HUES6 (cell line): ENCODE measurements around the gene ZFP69.
"Not testable (repeated sequence)": the region's sequence is repeated elsewhere in the genome, so short reads cannot be mapped to it uniquely, and the experiment has no call there.

ENCODE experiments used
- H3K27ac ChIP-seq: 2 replicates; pipeline ENCODE4 v1.7.0; 2013; ENCODE audit warnings: low read depth, mild to moderate bottlenecking, low read length, inconsistent platforms
- H3K27me3 ChIP-seq: 2 replicates; pipeline ENCODE4 v1.6.1; 2013; ENCODE audit warnings: low read length; ENCODE audit not compliant: control insufficient read depth, insufficient read depth
- H3K36me3 ChIP-seq: 2 replicates; pipeline ENCODE4 v1.6.1; 2013; ENCODE audit warnings: low read length; ENCODE audit not compliant: control insufficient read depth, insufficient read depth
- H3K4me1 ChIP-seq: 2 replicates; pipeline ENCODE4 v1.6.1; 2013; ENCODE audit warnings: low read length; ENCODE audit not compliant: control insufficient read depth, insufficient read depth
- H3K4me3 ChIP-seq: 2 replicates; pipeline ENCODE4 v1.5.1; 2013; ENCODE audit warnings: low read depth, low read length
- H3K9ac ChIP-seq: one replicate; pipeline ENCODE4 v1.6.1; 2013; ENCODE audit warnings: mild to moderate bottlenecking, low read length
- H3K9me3 ChIP-seq: 2 replicates; pipeline ENCODE4 v1.6.1; 2013; ENCODE audit warnings: low read depth, low read length; ENCODE audit not compliant: control insufficient read depth, insufficient read depth

Gene ZFP69

DNA sequence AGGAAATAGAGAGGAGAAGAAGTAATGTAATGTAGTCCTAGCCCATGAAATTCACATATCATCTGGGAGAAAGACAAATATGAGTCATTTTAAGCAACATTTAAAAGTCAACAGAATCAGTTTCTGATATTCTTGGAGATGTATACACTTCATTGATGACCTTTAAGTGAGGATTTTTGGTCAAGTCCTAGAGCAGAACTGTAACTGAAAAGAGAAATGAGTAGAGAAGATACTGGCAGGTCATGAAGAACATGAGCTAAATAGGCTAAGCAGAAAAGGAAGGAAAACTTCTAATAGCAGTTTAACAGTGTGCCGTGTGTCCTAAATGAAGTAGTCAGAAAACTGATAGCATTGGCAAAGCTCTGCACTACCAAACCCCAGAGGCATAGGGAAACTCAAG lies 22.2 kb upstream of the ZFP69 start:
- Histone ChIP-seq H3K27ac (no peak overlapping the region), H3K4me1 (peaks cover 8% of the 10 kb centered on the region; the same call in 1 of the 2 replicates), H3K9ac (no peak overlapping the region), H3K27me3 (no peaks in the 10 kb centered on the region), H3K4me3 (no peak overlapping the region), H3K9me3 (peaks cover 62% of the 10 kb centered on the region), H3K36me3 (peaks cover 56% of the 10 kb centered on the region)

DNA sequence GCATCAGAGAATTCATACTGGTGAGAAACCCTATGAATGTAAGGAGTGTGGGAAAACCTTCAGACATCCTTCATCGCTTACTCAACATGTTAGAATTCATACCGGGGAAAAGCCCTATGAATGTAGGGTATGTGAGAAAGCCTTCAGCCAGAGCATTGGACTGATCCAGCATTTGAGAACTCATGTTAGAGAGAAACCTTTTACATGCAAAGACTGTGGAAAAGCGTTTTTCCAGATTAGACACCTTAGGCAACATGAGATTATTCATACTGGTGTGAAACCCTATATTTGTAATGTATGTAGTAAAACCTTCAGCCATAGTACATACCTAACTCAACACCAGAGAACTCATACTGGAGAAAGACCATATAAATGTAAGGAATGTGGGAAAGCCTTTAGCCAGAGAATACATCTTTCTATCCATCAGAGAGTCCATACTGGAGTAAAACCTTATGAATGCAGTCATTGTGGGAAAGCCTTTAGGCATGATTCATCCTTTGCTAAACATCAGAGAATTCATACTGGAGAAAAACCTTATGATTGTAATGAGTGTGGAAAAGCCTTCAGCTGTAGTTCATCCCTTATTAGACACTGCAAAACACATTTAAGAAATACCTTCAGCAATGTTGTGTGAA lies 14.0 kb upstream of the ZFP69 start:
- Histone ChIP-seq H3K4me3 (no peak overlapping the region), H3K4me1 (no peaks in the 10 kb centered on the region), H3K9me3 (peaks cover 88% of the 10 kb centered on the region), H3K9ac (no peak overlapping the region), H3K36me3 (peaks cover 60% of the 10 kb centered on the region), H3K27ac (no peak overlapping the region), H3K27me3 (no peaks in the 10 kb centered on the region)

DNA sequence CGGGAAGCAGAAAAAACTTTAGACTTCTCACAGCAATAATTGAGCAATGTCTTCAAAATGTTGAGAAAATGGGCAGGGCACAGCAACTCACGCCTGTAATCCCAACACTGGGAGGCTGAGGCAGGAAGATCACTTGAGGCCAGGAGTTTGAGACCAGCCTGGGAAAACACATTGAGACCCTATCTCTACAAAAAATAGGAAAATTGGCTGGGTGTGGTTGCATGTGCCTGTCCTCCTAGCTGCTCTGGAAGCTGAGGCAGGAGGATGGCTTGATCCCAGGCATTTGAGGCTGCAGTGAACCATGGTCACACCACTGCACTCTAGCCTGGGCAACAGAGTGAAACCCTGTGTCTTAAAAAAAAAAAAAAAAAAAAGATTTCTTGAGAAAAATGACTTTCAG lies 7.8 kb upstream of the ZFP69 start:
- H3K9me3 ChIP-seq: peaks cover 72% of the 10 kb centered on the region

DNA sequence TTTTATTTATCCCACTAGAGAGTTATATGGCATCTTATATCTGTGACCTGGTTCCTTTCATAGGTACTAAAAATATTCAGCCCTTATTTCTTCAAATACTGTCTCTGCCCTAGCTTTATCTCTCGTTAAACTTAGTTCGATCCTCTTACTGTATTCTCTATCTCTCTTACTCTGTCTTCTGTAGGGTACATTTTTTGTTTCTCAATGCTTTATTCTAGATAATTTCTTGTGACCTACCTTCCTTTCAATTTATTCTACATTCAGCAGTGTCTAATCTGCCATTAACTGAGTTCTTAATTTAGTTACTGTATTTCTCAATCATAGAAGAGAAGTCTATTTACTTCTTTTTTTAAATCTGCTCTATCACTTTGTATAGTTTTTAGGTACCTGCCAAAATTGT lies 1.8 kb upstream of the ZFP69 start:
- Histone ChIP-seq H3K4me1 (0 out of 2 replicates have a peak, but pooled peaks cover 6% of the 10 kb centered on the region), H3K36me3 (0 out of 2 replicates have a peak, but pooled peaks cover 3% of the 10 kb centered on the region), H3K9ac (no peak overlapping the region), H3K4me3 (no peak overlapping the region), H3K9me3 (peaks cover 34% of the 10 kb centered on the region), H3K27ac (no peak overlapping the region), H3K27me3 (no peaks in the 10 kb centered on the region)

More for the DNA sequence above, 7.8 kb upstream of the ZFP69 start:
- Histone ChIP-seq H3K4me1 (no peaks in the 10 kb centered on the region), H3K4me3 (no peak overlapping the region), H3K36me3 (peaks cover 15% of the 10 kb centered on the region), H3K27ac (no peak overlapping the region), H3K27me3 (no peaks in the 10 kb centered on the region), H3K9ac (no peak overlapping the region)

DNA sequence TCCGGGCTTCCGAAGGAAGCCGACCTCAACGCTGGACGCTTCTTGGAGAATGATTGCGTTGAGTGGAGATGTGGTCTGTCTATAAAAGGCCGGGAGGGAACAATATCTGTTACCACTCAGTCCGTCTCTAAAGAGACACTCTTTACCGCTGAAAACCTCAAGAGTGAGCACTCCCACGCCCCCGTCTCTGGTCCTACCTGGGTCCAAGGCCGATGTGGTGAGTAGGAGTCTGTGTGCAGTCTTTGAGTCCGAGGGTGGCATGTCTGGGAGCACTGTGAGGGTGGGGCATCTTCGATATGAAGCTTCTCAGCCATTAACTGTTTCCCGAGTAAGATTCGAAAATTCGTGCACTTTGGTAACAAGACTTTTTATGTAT lies 576 bp downstream of the ZFP69 start:
- H3K9ac ChIP-seq: peak overlapping the region; percentile 52
- peak overlapping the region; percentile 89 for H3K4me3 ChIP-seq
- H3K4me1 ChIP-seq: 0 out of 2 replicates have a peak, but pooled peaks cover 6% of the 10 kb centered on the region

DNA sequence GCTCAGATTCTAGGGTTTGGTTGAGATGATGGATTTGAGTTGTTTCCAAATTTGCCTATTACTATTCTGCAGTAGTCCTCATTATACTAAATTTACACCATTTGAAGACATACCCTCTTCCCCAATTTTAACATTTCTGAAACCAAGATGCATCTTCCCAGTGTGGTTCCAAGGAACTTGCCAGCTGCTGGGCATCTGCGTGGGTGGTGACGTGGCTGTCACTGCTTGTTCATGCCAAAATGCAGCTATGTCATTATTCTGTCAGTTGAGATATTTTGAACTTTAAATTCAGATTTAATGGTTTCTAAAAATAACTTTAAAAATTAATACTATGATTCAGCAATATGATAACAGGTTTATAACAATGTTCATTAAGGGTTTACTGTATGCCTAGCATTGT lies 1.2 kb downstream of the ZFP69 start:
- Histone ChIP-seq H3K27me3 (no peaks in the 10 kb centered on the region), H3K4me1 (0 out of 2 replicates have a peak, but pooled peaks cover 6% of the 10 kb centered on the region), H3K9ac (no peak overlapping the region), H3K9me3 (peaks cover 17% of the 10 kb centered on the region; the same call in 1 of the 2 replicates), H3K27ac (no peak overlapping the region), H3K4me3 (peak overlapping the region; percentile 89), H3K36me3 (peaks cover 9% of the 10 kb centered on the region)

More for the DNA sequence above, 576 bp downstream of the ZFP69 start:
- no peak overlapping the region for H3K27ac ChIP-seq
- H3K9me3 ChIP-seq: peaks cover 23% of the 10 kb centered on the region
- peaks cover 8% of the 10 kb centered on the region; the same call in 1 of the 2 replicates for H3K36me3 ChIP-seq
- no peaks in the 10 kb centered on the region for H3K27me3 ChIP-seq

DNA sequence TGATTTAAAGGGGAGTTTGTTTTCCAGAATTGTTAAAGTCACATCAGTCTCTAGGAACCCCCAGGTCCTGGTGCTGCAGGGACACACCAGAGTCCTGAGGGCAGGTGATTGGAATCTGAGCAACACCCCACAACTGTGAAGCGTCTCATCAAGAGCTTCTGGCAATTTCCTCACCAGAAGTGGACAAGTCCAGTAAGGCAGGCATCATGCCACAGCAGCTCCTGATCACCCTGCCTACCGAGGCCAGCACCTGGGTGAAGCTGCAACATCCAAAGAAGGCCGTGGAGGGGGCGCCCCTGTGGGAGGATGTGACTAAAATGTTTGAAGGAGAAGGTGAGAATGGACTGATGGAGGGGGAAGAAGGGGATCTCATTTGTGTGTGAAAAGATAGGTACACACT lies 2.1 kb downstream of the ZFP69 start:
- no peak overlapping the region for H3K4me3 ChIP-seq
- no peak overlapping the region for H3K27ac ChIP-seq
- no peak overlapping the region for H3K9ac ChIP-seq
- H3K27me3 ChIP-seq: no peaks in the 10 kb centered on the region
- H3K4me1 ChIP-seq: 0 out of 2 replicates have a peak, but pooled peaks cover 6% of the 10 kb centered on the region
- peaks cover 13% of the 10 kb centered on the region; the same call in 1 of the 2 replicates for H3K9me3 ChIP-seq
- peaks cover 9% of the 10 kb centered on the region for H3K36me3 ChIP-seq

DNA sequence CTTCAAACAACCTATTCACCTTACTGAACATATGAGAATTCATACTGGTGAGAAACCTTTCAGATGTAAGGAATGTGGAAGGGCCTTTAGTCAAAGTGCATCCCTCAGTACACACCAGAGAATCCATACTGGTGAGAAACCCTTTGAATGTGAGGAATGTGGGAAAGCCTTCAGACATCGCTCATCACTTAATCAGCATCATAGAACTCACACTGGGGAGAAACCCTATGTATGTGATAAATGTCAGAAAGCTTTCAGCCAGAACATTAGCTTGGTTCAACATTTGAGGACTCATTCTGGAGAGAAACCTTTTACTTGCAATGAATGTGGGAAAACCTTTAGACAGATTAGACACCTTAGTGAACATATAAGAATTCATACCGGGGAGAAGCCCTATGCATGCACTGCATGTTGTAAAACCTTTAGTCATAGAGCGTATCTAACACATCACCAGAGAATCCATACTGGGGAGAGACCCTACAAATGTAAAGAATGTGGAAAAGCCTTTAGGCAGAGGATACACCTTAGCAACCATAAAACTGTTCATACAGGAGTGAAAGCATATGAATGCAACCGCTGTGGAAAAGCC lies 18.3 kb downstream of the ZFP69 start:
- no peak overlapping the region for H3K27ac ChIP-seq
- no peak overlapping the region for H3K9ac ChIP-seq
- no peak overlapping the region for H3K4me3 ChIP-seq
- H3K4me1 ChIP-seq: no peaks in the 10 kb centered on the region
- peaks cover 51% of the 10 kb centered on the region for H3K9me3 ChIP-seq
- peaks cover 43% of the 10 kb centered on the region for H3K36me3 ChIP-seq
- H3K27me3 ChIP-seq: no peaks in the 10 kb centered on the region

DNA sequence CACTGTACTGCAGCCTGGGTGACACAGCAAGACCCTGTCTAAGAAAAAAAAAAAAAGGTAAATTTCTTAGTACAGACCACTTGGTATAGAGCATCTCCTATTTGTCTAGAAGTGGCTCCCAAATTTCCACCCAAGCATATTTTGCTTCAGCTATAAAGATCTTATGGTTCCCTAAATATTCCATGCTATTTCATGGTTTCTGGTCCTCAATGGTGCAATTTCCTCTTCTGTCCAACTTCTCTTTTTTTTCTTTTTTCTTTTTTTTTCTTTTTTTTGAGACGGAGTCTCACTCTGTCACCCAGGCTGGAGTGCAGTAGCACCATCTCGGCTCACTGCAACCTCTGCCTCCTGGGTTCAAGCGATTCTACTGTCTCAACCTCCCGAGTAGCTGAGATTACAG lies 25.6 kb downstream of the ZFP69 start:
- H3K27ac ChIP-seq, H3K4me1 ChIP-seq, H3K27me3 ChIP-seq, H3K36me3 ChIP-seq, H3K9ac ChIP-seq, H3K4me3 ChIP-seq: not testable (repeated sequence)
- H3K9me3 ChIP-seq: peaks cover 50% of the 10 kb centered on the region

DNA sequence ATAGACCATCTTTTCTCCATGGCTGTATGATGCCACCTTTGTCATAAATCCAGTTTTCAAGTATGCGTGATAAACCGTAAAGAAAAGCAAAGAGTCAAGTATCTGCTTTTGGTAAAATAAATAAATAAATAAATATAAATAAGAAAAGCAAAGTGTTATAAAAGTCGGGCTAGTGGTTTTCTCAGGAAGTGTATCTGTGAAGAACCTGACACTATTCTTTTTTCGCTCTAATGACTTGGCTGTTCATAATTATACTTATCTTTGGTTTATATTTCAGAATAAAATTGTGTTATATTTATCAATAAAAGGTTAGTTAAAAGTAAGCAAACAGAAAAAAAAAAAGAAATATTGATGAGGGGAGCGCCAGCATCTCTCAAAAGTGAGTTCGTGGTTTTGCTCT lies 30.9 kb downstream of the ZFP69 start:
- Histone ChIP-seq H3K9ac (peak overlapping the region; percentile 74), H3K36me3 (no peaks in the 10 kb centered on the region; the same call in 1 of the 2 replicates), H3K27ac (no peak overlapping the region), H3K4me1 (0 out of 2 replicates have a peak, but pooled peaks cover 3% of the 10 kb centered on the region), H3K4me3 (peak overlapping the region; percentile 90), H3K27me3 (peaks cover 12% of the 10 kb centered on the region), H3K9me3 (peaks cover 22% of the 10 kb centered on the region; the same call in 1 of the 2 replicates)
